Activated CD8-positive, alpha-beta memory T cell treated with anti-CD3 and anti-CD28 coated beads for 36 hours (primary cell): ENCODE measurements around the gene ARL15. TPM values are rescaled to one million over a fixed set of nuclear protein-coding genes. Genes with fewer than 3 reads are reported as not detected.

ENCODE experiments used
- CTCF ChIA-PET: fragments of 350-600 bp; sonication (Branson Sonifier 250); formaldehyde crosslinking; loops from one replicate; lab custom pipeline; 2021; ENCODE audit warnings: antibody characterized with exemption; lab: Charles Lee
- POLR2A ChIA-PET: fragments of 350-600 bp; sonication (Branson Sonifier 250); formaldehyde crosslinking; loops from one replicate; lab custom pipeline; 2021; ENCODE audit warnings: antibody characterized with exemption; lab: Charles Lee
- total RNA-seq, 2 experiments: library from RNA; stranded (reverse); gene quantifications; one replicate each; pipeline ENCODE4 v1.2.3, GENCODE V29; 2021

Gene ARL15
- total RNA-seq, 2 experiments from 2014 or later = 5.5 to 6.4 TPM

DNA sequence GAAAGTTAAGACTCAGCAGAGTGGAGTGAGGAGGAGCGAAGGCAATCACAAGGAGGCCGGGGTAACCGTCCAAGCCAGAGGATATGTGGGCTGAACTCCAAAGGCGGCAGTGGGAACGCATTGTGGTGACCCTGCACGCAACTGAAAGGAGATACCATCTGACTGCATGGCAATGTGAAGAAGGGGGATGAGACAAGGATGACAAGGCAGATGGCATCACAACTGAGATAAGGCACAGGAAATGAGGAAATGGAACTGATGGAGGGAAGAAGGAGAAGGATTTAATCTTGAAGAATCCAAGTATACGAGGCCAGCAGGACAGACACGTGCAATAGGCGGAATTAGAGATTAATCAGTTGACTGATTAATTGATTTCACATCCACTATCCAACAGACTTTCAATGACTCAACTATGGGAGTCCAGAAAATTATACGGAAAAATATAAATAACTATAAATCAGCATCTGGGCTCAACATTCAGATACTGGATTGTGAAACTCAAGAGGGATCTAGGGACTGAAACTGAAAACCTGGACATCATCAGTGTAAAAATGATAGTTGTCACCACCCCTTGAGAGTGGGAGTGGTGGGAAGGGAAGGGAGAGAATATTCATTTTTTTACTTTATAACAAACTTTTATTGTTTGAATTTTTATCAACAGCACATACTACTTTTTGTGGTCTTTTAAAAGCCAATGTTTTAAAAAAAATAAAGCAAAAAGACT, 86.1 kb downstream of the ARL15 start:
- CTCF ChIA-PET = no interaction called here
- POLR2A ChIA-PET = no interaction called here

DNA sequence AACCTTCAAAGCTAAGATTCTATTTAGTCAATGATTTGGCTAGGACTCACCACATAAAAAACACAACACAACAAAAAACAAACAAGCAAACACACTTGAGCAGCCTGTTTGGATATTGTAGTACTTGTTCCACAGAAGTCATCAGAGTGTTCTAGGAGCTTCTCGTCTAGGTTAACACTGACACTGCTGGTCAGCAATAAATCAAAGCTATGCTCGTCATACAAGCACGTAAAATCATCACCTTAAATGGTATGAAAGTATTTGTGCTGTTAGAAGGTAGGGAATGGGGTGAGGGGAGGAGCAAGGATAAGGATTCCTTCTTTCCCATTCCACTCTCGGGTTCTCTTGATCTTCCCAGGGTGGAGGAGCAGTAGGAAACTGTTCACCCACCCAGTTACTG, 88.0 kb downstream of the ARL15 start:
- POLR2A ChIA-PET = no interaction called here
- CTCF ChIA-PET = no interaction called here

DNA sequence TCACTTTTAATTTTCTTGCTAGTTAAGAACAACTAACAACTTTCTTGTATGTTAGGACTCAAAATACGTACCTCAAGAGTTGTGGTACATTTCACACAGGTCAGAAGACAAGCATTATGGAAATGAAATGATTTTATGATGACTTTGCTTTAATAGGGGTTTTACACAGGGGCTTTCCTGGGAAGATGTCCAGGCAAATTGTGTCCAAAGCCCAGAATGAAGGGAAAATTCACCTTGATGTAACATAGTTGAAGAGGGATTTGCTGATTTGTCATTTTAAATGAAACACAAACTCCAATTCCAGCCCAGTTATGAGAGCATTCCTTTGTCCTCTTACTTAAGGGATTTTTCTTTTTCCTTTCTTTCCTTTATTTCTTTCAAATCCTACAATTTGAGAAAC, 89.2 kb downstream of the ARL15 start:
- POLR2A ChIA-PET = no interaction called here
- CTCF ChIA-PET = no interaction called here

DNA sequence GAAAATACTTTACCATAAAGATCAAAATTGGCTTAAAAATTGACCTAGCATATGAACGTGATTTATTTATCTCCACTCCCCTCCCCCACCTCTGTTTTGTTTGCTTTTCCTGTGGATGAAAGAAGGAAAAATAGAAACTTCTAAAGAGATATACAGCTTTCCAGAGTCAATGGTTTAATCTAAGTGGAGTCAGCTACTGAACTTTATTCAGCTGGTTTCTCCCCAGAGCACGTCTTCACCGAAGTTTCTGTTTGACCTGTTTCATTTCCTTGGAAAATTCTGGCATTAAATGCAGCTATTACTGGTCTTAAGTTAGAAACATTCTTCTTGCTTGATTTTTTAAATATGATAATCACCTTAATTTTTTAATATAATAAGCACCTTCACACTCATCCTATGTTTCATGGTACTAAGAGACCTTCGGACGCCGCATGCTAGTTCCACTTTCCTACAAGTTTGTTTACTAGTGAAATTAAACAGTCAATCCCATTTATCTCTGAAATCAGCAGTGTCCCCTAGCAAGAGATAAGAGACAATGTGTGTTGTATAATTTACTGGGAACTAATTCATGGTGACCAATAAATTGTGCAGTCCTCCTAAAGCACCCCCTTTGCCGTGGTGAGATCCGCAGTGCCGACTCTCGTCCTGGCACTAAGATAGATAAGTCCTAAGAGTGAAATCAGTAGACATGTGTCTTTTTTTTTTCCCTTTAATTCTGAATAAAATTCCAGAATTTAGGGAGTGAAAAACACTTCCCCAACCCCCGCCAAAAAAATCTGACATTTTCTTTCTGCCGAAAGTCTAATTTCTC, 89.9 kb downstream of the ARL15 start:
- CTCF ChIA-PET = no interaction called here
- POLR2A ChIA-PET = no interaction called here

- POLR2A ChIA-PET = no interaction called here
- CTCF ChIA-PET = no interaction called here
These were observed 92.4 kb downstream of the ARL15 start for GRCh38 chr5:54217826-54218503.

DNA sequence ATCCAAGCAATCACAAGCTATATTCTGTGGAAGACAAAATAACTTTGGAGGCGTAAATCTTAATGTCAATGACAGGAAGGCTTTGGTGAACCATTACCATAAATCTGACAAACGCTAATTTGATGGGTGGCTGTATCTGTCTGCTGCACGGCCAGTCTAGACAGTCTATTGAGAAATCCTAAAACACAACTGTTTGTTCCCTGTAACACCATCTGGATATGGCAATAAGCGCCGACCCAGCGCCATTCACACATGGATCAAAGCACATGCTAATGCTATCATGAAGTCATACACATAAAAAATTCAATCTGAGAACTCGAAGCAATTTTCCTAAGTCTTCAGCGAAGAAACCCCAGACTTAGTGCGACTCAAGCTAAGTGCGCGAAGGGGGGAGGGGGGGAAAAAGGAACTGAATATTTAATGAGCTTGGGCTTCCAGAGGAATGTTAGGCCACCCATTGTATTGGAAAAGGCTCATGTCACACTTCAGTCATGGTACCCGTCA, 95.1 kb downstream of the ARL15 start:
- ChIA-PET POLR2A (no interaction called here), CTCF (interaction anchor here (0.6 kb wide), 2 partner anchors 10 to 1227 kb away, joined by 5 read pairs; no protein-coding TSS in a partner anchor)

DNA sequence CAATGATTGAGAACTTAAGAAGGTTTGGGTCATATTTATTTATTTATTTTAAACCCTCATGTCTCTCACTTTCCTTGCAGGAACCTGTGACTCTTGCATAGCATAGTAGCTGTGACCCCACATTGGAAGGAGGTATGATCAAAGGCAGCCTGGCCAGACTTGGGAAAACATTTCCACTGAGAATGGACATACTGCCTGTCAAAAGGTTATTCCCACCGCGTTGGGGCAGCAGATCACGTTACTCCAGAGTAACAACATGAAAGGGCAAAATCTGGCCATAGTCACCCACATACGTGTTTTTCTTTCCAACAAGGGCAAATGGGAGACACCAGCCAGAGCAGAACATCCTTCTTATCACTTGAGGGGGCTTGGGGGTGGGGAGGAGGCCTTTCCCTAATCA, 95.7 kb downstream of the ARL15 start:
- ChIA-PET CTCF (interaction anchor here (1.2 kb wide), 1 partner anchor 14 kb away, joined by 3 read pairs; no protein-coding TSS in a partner anchor), POLR2A (no interaction called here)

GRCh38 chr5:54212331-54212730, 98.0 kb downstream of the ARL15 start:
- CTCF ChIA-PET = no interaction called here
- POLR2A ChIA-PET = no interaction called here

GRCh38 chr5:54211912-54212311, 98.5 kb downstream of the ARL15 start:
- ChIA-PET CTCF (no interaction called here), POLR2A (interaction anchor here (0.6 kb wide), 1 partner anchor 25 kb away, joined by 8 read pairs; no protein-coding TSS in a partner anchor)

- CTCF ChIA-PET = no interaction called here
- POLR2A ChIA-PET = no interaction called here
These were observed 102.8 kb downstream of the ARL15 start for GRCh38 chr5:54207566-54207965.

- POLR2A ChIA-PET = no interaction called here
- CTCF ChIA-PET = no interaction called here
These were observed 103.7 kb downstream of the ARL15 start for GRCh38 chr5:54206580-54207229.

- CTCF ChIA-PET = no interaction called here
- POLR2A ChIA-PET = no interaction called here
These were observed 104.5 kb downstream of the ARL15 start for GRCh38 chr5:54205918-54206317.

DNA sequence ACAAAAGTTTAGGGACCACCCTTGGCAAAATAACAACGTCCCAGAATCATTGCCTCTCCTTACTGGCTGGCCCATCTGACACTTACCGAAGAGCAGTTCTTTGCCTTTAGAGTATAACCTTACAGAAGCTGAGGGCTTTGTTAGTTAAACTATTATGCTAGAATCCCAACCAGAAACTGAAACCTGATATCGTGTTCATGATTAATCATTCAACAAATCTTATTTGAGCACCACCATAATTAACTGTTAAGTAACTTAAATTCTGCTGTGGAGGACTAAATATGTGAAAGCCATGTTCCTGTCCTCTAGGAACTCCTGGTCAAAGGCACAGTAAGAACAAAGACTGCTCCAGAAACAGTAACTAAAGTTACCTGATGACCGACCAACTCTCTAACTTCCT, 104.9 kb downstream of the ARL15 start:
- CTCF ChIA-PET = no interaction called here

GRCh38 chr5:54197018-54197417, 113.4 kb downstream of the ARL15 start:
- ChIA-PET CTCF (no interaction called here), POLR2A (no interaction called here)

More for the DNA sequence above, 104.9 kb downstream of the ARL15 start:
- POLR2A ChIA-PET = no interaction called here

- POLR2A ChIA-PET = no interaction called here
- CTCF ChIA-PET = no interaction called here
These were observed 114.7 kb downstream of the ARL15 start for GRCh38 chr5:54195701-54196100.

DNA sequence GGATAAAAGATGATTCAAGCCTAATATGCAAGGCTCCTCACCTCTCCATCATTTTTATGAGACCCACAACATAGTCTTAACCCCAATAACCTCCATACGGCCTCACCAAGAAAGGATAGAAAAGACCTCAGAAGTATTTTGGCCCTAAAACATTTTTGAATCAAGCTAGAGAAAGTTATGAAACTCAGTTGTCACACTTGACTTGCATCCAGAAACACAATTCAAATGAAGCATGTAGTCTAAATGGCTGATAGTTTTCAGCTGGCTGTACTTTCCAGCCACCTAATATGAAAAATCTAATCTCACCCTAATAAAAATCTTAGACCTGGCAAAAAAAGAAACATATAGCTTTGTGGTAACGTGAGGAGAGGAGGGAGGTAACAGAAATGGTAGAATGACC, 116.1 kb downstream of the ARL15 start:
- ChIA-PET POLR2A (no interaction called here), CTCF (no interaction called here)

GRCh38 chr5:54187694-54188093, 122.7 kb downstream of the ARL15 start:
- POLR2A ChIA-PET = interaction anchor here (0.5 kb wide), 1 partner anchor 24 kb away, joined by 8 read pairs; no protein-coding TSS in a partner anchor

DNA sequence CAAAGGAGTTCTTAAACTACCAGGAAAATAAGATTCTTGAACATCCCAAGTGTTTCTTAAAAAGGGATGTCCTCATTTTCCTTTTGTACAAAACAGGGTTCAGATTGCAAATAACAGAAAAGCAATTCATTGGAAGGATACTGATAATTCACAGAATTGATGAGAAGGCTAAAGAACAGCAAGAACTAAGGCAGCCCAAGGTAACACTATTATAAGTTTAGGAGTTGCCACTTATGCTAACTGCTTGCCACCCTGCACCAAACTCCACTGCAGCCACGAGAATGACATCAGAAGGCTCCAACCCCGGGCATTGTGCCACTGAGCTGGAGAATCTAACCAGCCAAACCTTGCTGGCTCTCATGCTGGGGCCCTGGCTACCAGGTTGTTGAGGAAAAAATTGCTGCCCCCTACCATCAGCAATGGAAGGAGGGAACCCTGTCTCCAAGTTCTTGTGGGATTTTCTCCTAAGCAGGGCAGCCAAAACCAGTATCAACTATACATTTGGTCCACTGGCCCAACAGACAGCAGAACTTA, 123.4 kb downstream of the ARL15 start:
- POLR2A ChIA-PET = interaction anchor here (0.5 kb wide), 1 partner anchor 25 kb away, joined by 8 read pairs; no protein-coding TSS in a partner anchor

More at GRCh38 chr5:54187694-54188093, 122.7 kb downstream of the ARL15 start:
- CTCF ChIA-PET = no interaction called here

GRCh38 chr5:54186108-54186507, 124.3 kb downstream of the ARL15 start:
- POLR2A ChIA-PET = no interaction called here
- CTCF ChIA-PET = no interaction called here

More for the DNA sequence above, 123.4 kb downstream of the ARL15 start:
- CTCF ChIA-PET = no interaction called here
